HepG2 (cell line): ENCODE measurements around the gene AGAP3. TPM values are rescaled to one million over a fixed set of nuclear protein-coding genes. Genes with fewer than 3 reads are reported as not detected.
A peak's percentile ranks its signal among the peaks of the same experiment; 100 is the strongest.

Source experiments
- ARID4A ChIP-seq: sonication (generic); formaldehyde crosslinking; IDR thresholded peaks from 2 replicates; pipeline ENCODE4 v1.5.0; 2020; ENCODE audit warnings: mild to moderate bottlenecking, missing genetic modification reagents, borderline replicate concordance
- DMAP1 ChIP-seq: IDR thresholded peaks from 2 replicates; pipeline ENCODE4 v1.6.1; 2016
- NFRKB ChIP-seq: fragments of 450-650 bp; IDR thresholded peaks from 2 replicates; pipeline ENCODE4 v1.6.1; 2017
- SATB2 ChIP-seq: sonication (generic); formaldehyde crosslinking; IDR thresholded peaks from 2 replicates; pipeline ENCODE4 v1.5.0; 2020; ENCODE audit warnings: missing genetic modification reagents
- TARDBP ChIP-seq: sonication (generic); formaldehyde crosslinking; IDR thresholded peaks from 2 replicates; pipeline ENCODE4 v1.8.0; 2022; ENCODE audit warnings: mild to moderate bottlenecking, missing genetic modification reagents
- ZBTB42 ChIP-seq: sonication (generic); formaldehyde crosslinking; IDR thresholded peaks from 2 replicates; pipeline ENCODE4 v1.5.0; 2020; ENCODE audit warnings: mild to moderate bottlenecking, missing genetic modification reagents
- ZMYM2 ChIP-seq: sonication (generic); formaldehyde crosslinking; IDR thresholded peaks from 2 replicates; pipeline ENCODE4 v1.8.0; 2022; ENCODE audit warnings: mild to moderate bottlenecking, missing genetic modification reagents
- ZNF142 ChIP-seq: sonication (generic); formaldehyde crosslinking; IDR thresholded peaks from 2 replicates; pipeline ENCODE4 v1.4.0; 2020; ENCODE audit warnings: missing genetic modification reagents
- ZNF773 ChIP-seq: sonication (generic); formaldehyde crosslinking; IDR thresholded peaks from 2 replicates; pipeline ENCODE4 v1.4.0; 2020; ENCODE audit warnings: missing genetic modification reagents, borderline replicate concordance
- polyA plus RNA-seq, 8 experiments: library from polyadenylated mRNA; depleted of rRNA in 3 of 8; stranded (reverse) in 7 of 8; unstranded in 1 of 8; fragments of >200 nt; fragmentation: Illumina TruSeq in 4 of 8; extraction: Trizol in 4 of 8; gene quantifications; 2 replicates each; pipeline versions ENCODE4 v1.2.1 to v1.2.3, GENCODE V29; 2011 to 2016; ENCODE audit warnings: low read depth in 4 of 8, missing spikeins in 1 of 8, mixed read lengths in 1 of 8; ENCODE audit not compliant: insufficient read depth in 1 of 8
- total RNA-seq, 5 experiments: library from RNA; depleted of rRNA; stranded (reverse); fragments of >200 nt; fragmentation: Illumina TruSeq; extraction: Trizol; gene quantifications; 2 replicates each; pipeline ENCODE4 v1.2.3, GENCODE V29; 2016; ENCODE audit warnings: low read depth in 1 of 5
- TF ChIP-seq, protein P1 (sequence below): sonication (generic); formaldehyde crosslinking; IDR thresholded peaks from 2 replicates; pipeline ENCODE4 v1.4.0; 2020; ENCODE audit warnings: missing genetic modification reagents, borderline replicate concordance
- TF ChIP-seq, protein P2 (sequence below): sonication (generic); formaldehyde crosslinking; conservative IDR thresholded peaks from 2 replicates; pipeline ENCODE4 v1.5.0; 2020; ENCODE audit warnings: missing genetic modification reagents

The AGAP3 gene
- total and polyA plus RNA-seq, 2 of the 13 experiments (the other 11 are each of a cell fraction or from before 2014, with no cell fraction given) = 31.3 to 61.4 TPM

DNA sequence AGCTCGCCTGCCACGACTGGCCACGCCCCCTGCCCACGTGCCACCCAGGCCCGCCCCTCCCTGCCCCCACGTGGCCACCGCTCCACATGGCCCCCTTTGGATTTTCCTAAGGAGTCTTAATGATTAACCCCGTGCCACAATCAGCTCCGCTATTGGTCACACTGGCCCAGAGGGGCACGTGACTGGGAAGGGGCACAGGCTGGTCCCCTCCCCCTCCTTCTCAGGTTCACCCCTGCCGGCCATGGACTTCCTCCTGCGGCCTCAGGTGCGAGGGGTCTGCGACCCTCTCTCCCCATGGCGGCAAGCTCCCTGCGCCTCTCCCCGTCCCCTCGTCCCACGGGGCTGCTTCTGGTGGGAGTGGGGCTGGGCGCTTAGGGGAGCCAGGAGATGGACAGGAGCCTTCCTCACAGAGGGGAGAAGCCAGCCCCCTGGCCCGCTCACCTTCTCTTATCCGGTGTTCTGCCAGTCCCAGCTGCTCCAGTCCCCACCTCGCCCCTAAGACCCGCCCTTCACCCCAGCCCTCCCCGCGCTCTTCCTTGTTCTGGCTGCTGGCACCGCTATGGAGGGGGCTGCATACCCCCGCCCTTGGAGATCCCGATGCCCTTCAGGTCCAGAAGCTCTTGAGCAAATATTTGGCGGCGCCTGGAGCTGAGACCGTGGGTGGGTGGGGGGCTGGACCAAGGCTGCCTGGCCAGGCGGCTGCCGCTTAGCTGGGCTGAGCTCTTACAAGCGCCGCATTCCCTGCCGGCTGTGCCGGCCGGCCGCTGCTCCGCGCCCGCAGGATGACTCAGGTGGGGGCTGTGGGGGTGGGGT is 23.7 kb upstream of the AGAP3 start (continued):
- TF ChIP-seq ARID4A = peak; percentile 89
- TF ChIP-seq, protein P1, sequence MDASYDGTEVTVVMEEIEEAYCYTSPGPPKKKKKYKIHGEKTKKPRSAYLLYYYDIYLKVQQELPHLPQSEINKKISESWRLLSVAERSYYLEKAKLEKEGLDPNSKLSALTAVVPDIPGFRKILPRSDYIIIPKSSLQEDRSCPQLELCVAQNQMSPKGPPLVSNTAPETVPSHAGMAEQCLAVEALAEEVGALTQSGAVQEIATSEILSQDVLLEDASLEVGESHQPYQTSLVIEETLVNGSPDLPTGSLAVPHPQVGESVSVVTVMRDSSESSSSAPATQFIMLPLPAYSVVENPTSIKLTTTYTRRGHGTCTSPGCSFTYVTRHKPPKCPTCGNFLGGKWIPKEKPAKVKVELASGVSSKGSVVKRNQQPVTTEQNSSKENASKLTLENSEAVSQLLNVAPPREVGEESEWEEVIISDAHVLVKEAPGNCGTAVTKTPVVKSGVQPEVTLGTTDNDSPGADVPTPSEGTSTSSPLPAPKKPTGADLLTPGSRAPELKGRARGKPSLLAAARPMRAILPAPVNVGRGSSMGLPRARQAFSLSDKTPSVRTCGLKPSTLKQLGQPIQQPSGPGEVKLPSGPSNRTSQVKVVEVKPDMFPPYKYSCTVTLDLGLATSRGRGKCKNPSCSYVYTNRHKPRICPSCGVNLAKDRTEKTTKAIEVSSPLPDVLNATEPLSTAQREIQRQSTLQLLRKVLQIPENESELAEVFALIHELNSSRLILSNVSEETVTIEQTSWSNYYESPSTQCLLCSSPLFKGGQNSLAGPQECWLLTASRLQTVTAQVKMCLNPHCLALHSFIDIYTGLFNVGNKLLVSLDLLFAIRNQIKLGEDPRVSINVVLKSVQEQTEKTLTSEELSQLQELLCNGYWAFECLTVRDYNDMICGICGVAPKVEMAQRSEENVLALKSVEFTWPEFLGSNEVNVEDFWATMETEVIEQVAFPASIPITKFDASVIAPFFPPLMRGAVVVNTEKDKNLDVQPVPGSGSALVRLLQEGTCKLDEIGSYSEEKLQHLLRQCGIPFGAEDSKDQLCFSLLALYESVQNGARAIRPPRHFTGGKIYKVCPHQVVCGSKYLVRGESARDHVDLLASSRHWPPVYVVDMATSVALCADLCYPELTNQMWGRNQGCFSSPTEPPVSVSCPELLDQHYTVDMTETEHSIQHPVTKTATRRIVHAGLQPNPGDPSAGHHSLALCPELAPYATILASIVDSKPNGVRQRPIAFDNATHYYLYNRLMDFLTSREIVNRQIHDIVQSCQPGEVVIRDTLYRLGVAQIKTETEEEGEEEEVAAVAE (CRISPR knock-in tag) = peak; percentile 85; the same call in 1 of the 2 replicates
- TF ChIP-seq ZNF142 = no peak
- TF ChIP-seq NFRKB = no peak
- no peak for TF ChIP-seq SATB2
- TF ChIP-seq, protein P2, sequence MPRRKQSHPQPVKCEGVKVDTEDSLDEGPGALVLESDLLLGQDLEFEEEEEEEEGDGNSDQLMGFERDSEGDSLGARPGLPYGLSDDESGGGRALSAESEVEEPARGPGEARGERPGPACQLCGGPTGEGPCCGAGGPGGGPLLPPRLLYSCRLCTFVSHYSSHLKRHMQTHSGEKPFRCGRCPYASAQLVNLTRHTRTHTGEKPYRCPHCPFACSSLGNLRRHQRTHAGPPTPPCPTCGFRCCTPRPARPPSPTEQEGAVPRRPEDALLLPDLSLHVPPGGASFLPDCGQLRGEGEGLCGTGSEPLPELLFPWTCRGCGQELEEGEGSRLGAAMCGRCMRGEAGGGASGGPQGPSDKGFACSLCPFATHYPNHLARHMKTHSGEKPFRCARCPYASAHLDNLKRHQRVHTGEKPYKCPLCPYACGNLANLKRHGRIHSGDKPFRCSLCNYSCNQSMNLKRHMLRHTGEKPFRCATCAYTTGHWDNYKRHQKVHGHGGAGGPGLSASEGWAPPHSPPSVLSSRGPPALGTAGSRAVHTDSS (CRISPR knock-in tag) = no peak
- TF ChIP-seq ZNF773 (CRISPR knock-in tag) = no peak
- no peak; the same call in 1 of the 2 replicates for TF ChIP-seq ZBTB42 (CRISPR knock-in tag)
- no peak for TF ChIP-seq ZMYM2
- peak; percentile 70 for TF ChIP-seq DMAP1 (CRISPR knock-in tag)
- TF ChIP-seq TARDBP = peak; percentile 61; the same call in 1 of the 2 replicates
